GM19193 (cell line): Measurements from ENCODE around the gene KDELR3.

ENCODE experiments used
- POLR2A ChIP-seq: IDR thresholded peaks from 4 replicates; pipeline ENCODE4 v1.6.1; 2011; ENCODE audit not compliant: insufficient read depth, insufficient read length; ENCODE audit errors: extremely low read depth

KDELR3 gene

GRCh38 chr22:38448945-38449745 lies 18.8 kb upstream of the KDELR3 start:
- no peak for TF ChIP-seq POLR2A

DNA sequence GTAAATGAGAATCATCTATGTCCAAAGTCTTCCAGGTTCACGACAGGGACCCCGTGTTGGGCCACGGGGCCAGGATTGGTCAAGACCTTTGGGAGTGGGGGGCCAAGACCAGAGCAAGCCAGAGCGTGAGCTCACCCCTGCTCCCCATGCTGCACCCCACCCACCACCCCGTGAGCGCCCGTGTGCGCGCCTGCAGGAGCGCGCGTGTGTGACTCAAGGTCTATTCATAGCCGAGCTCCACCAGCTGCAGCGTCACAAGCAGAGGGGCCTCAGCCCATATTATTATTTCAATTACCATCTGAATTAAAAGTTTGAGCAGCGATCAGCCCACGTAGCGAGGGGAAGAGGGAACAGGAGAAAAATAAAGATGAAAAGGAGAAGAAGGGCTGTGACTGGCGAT lies 18.1 kb upstream of the KDELR3 start:
- TF ChIP-seq POLR2A: no peak

DNA sequence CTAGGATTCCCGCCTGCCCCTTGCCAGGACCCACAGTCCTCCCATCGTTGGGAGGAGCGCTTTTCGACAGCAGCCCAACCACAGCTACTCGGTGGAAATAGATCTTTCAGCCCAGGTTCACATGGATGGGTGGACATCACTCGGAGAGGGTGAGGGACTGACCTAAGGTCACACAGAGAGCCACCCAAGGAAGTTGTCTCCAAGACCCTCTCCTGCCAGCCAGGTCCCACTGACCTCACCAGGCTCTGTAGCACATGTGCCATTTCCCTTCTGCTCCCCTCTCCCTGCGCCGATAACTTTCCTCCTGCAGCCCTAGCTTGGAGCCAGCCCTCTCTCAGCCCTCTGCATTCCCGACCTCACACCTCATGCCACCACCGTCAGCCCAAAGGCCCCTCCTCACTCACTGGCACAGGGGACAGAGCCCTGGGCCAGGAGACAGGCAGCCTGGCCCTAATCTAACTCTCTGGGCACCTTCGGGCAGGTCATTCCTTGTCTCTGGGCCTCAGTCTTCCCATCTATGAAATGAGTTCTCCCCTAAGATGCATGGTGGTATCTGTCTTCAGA lies 17.6 kb upstream of the KDELR3 start:
- TF ChIP-seq POLR2A: no peak

DNA sequence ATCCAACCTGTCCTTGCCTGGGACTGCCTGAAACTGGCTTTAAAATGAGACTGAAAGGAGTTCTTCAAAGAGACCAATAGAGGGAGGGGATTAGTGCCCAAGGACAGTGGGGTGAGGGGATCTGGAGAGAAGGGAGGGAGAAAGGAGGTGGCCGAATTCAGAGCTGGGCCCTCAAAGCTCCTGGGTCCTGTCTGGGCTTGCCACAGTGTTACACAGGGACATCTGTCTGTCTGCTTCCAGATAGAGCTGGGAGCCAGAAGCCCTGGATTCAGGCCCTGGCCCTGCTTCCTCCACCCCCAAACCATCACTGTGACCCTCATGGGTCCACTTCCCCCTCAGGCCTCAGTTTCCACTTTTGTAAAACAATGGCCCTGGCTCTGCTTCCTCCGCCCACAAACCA lies 16.5 kb upstream of the KDELR3 start:
- TF ChIP-seq POLR2A: no peak

DNA sequence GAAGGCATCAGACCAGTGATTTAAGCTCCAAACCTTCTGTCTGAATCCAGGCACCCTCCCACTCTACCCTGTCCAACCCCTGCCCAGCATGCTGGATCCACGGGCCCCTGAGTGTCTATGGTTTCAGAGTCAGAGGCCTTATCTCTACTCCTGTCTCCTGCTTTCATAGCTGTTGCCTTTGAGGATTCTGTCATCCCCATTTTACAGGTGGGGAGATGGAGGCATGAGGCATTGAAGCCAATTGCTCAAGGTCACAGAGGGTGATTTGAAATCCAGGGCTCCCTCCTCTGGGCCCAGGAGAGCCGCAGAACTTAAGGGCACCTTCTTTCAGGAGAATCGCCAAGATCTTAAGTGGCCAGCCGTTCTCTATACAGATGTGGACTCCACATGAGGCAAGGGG lies 16.0 kb upstream of the KDELR3 start:
- no peak for TF ChIP-seq POLR2A

GRCh38 chr22:38452373-38453065 lies 15.4 kb upstream of the KDELR3 start:
- TF ChIP-seq POLR2A: no peak

- no peak for TF ChIP-seq POLR2A
Measured at GRCh38 chr22:38453066-38453672, 14.7 kb upstream of the KDELR3 start.

- no peak for TF ChIP-seq POLR2A
Measured at GRCh38 chr22:38453996-38454352, 13.9 kb upstream of the KDELR3 start.

DNA sequence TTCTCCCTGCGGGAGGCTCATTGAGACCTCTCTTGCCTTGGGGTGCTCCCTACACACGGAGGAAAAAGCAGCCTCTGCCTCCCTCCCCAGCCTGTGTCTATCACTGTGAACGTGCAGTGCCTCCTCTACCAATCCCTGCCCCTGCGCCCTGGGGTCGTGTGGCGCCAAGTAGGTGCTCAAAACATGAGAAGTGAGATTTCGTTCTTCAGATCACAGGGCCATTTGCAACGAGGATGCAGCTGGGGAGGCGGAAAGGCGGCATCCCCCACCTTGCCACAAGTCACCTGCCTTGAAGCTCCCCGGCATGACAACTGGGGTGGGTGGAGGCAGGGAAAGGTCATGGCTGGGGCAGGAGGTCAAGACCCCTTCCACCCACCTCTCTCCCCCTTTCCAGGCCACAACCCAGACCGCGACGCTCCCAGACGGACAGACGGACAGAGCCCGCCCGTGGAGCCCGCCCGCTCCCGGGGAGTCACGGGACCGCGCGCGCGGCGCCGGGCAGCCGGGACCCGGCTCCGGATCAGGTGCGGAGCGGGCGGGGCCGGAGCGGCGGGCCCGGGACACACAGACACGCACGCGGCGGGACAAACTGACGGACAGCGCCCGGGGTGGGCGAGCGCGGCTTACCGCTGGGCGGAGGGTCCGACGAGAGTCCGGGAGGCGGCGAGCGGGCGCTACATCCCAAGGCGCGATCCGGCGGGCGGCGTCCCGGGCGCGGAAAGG lies 13.4 kb upstream of the KDELR3 start:
- TF ChIP-seq POLR2A: no peak

GRCh38 chr22:38455076-38455529 lies 12.8 kb upstream of the KDELR3 start, which contains the start of gene KCNJ4:
Gene KCNJ4 (minus strand): TSS chr22:38455199. CDS start chr22:38428132, 27,067 bp downstream.
- TF ChIP-seq POLR2A: no peak

DNA sequence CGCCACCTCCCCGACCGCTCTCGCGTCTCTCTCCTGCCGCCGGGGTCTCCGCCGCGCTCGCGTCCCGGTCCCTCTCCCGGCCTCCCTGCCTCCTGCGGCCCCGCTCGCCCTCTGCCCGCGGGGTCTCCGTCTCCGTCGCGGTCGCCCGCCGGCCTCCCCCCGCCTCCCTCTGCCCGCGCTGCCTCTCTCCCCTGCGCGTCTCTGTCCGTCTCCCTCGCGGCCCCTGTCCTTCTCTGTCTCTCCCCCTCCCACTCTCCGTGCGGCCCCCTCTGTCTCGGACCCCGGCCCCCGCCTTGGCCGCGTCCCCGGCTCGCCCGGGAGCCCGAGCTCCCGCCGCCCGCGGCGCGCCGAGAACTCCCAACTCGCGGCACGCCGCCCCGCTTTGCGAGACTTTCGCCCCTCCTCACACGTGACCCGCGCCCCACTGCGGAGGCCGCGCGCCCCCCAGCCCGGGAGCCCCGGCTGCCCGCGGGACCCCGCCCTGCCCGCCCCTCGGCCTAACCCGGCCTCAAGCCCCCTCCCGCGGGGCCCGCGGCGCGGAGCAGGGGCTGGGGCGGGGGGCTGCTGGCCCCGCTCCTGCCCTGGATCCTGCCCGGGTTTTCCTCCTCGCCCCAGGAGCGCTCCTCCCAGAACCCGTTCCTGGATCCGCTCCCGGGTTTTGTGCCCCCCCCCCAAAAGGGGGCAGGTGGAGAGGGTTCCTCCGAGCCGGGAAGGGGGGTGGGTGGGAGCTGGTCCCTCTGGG lies 12.2 kb upstream of the KDELR3 start:
- no peak for TF ChIP-seq POLR2A

DNA sequence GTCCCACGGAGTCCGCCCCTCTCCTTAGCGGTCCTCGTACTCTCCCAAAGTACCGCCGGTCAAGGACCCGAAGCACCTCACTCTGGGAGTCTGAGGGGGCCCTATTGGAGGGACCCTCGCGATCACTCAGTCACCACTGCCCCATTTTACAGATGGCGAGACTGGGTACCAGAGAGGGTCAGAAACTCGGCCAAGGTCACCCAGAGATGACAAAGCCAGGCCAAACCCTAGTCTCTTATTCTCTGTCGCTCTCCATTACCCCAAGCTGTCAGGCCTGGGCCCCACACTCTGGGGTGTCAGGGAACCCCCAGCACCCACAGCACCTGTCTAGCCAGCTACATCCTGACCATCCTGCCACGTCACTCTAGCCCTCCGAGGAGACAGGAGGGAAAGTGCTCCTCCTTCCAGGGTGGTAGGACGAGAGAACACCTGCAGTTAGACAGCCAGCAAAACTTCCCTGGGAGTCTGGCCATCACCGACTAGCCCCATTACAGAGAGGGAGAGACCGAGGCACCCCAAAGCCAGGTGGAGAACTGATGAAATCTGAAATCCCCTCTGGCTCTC lies 11.5 kb upstream of the KDELR3 start:
- no peak for TF ChIP-seq POLR2A

DNA sequence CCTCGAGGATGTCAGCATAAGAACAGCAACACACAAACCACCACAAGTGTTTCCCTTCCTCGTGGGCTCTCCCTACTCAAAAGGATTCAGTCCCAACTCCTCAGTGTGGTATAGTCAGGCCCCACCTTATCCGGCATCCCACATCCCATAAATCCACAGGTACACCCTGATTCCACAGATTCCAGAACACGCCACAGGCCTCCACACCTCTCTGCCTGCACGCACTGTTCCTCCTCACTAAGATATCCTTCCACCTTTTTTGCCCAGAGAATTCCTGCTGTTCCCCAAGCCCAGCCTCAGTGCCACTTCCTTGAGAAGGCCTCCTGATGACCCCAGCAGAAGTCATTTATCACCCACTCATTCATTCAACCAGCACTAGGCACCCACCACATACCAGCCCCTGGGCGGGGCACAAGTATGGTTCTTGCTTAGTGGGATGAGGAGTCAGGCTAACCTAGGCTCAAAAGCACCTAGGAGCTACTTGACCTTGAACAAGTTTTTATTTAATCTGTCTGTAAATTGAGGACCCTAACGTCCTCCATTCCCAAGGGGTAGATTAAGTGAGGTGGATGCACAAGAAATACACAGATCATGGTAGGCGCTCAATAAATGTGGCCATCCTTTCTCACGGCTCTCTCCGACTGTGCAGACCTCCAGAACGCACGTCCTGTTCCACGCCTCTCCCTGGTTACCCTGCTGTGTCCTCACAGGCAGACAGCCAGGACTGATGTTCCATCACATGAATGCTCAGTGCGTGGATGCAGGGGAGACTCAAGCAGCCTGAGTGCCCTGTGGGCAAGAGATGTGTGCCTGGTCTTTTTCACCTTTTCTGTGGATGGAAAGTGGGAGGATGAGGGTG lies 10.8 kb upstream of the KDELR3 start:
- TF ChIP-seq POLR2A: no peak

DNA sequence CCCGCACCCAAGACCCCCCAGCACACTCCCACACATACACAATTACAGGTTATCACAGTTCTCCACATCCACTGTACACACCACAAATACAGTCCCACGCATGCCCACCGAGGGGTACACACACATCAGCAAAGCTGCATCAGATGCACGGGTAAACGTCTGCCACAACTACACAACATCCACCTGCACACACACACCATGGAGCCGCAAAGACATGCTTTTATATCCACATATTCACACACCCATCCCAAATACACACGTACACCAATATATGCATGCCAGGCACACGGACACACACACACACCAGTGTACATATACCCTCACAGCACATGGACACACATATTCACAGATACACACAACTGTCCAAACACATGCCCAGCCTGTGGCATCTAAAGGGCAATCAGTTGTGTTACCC lies 7.5 kb upstream of the KDELR3 start:
- no peak for TF ChIP-seq POLR2A

DNA sequence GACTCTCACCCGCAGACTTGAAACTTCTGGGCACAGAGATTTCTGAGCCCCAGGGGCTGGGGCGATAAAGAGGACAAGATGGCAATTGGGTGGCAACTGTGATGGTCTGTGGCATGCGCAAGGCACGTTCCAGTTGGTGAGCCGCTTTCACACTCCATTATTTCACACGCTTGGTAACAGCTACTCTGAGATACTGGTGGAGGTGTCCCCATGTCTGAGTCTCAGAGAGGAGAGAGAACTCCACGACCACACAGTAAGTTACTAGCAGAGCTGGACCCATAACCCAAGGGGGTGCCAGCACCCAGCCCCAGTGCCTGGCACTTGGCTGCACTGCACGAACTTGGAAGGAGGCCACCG lies 6.9 kb upstream of the KDELR3 start:
- no peak for TF ChIP-seq POLR2A
